Liver (tissue), 3 donors: ENCODE data around the gene TPH1.

Experiments used
- FOXA1 ChIP-seq: IDR thresholded peaks from 2 replicates; pipeline ENCODE4 v1.6.1; 2016; ENCODE audit warnings: antibody characterized with exemption
- GABPA ChIP-seq, 2 donors: IDR thresholded peaks in 1 of 2; conservative IDR thresholded peaks in 1 of 2; 2 replicates each; pipeline ENCODE4 v1.6.1; 2016; ENCODE audit warnings: antibody characterized with exemption in 2 of 2, mild to moderate bottlenecking in 1 of 2, moderate library complexity in 1 of 2
- JUND ChIP-seq, 2 donors: IDR thresholded peaks; 2 replicates each; pipeline ENCODE4 v1.6.1; 2016; ENCODE audit warnings: antibody characterized with exemption in 2 of 2
- RAD21 ChIP-seq, 2 donors: IDR thresholded peaks; 2 replicates each; pipeline ENCODE4 v1.6.1; 2016; ENCODE audit warnings: antibody characterized with exemption in 2 of 2, mild to moderate bottlenecking in 2 of 2
- YY1 ChIP-seq: IDR thresholded peaks from 2 replicates; pipeline ENCODE4 v1.6.1; 2016; ENCODE audit warnings: antibody characterized with exemption, mild to moderate bottlenecking
- TF ChIP-seq, protein P1 (sequence below): fragments of 150-350 bp; IDR thresholded peaks from 2 replicates; pipeline ENCODE4 v1.5.1; 2017; ENCODE audit warnings: improper control_type of control experiment, low read depth, low read length; ENCODE audit not compliant: missing input control
- TF ChIP-seq, protein P2 (sequence below): IDR thresholded peaks from 2 replicates; pipeline ENCODE4 v1.6.1; 2016; ENCODE audit warnings: antibody characterized with exemption
- TF ChIP-seq, protein P3 (sequence below): IDR thresholded peaks from 2 replicates; pipeline ENCODE4 v1.6.1; 2016; ENCODE audit warnings: antibody characterized with exemption, mild to moderate bottlenecking
- donor health status: healthy.
- donor health status: healthy.

DNA sequence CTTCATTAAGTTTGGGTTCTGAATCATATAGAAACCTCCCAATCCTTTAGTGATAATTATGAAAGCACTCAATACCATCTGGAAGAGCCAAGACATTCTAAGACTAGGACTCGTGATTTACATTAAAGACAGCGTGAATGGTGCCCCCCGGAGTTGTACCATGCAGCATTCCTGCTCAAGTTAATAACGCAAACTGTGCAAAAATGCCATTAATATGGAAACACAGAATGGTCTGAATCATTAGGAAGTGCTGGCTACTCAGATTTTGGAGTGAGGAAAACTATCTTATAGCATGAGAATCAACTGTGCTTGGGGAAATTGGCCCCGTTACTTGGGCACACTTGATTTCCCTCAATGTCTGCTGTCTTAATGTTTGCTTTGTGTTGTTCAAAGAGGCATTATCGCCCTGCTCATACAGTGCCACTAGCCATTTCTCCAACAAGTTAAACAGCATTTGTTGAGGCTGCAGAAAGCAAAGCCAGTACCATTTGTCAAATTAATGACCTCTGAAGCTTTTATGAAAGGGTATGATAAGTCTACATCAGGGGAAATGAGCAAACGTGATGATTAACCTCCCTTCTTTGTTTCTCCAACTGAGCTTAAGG, 18.5 kb upstream of the TPH1 start:
- TF ChIP-seq FOXA1 (no peak), RAD21 (IDR thresholded peaks at IDR 0.05) (no peak), GABPA (IDR thresholded peaks at IDR 0.05 in 1 of 2, conservative IDR thresholded peaks at IDR 0.05 in 1 of 2) (no peak), JUND (IDR thresholded peaks at IDR 0.05) (no peak), YY1 (no peak)
- TF ChIP-seq, protein P1, sequence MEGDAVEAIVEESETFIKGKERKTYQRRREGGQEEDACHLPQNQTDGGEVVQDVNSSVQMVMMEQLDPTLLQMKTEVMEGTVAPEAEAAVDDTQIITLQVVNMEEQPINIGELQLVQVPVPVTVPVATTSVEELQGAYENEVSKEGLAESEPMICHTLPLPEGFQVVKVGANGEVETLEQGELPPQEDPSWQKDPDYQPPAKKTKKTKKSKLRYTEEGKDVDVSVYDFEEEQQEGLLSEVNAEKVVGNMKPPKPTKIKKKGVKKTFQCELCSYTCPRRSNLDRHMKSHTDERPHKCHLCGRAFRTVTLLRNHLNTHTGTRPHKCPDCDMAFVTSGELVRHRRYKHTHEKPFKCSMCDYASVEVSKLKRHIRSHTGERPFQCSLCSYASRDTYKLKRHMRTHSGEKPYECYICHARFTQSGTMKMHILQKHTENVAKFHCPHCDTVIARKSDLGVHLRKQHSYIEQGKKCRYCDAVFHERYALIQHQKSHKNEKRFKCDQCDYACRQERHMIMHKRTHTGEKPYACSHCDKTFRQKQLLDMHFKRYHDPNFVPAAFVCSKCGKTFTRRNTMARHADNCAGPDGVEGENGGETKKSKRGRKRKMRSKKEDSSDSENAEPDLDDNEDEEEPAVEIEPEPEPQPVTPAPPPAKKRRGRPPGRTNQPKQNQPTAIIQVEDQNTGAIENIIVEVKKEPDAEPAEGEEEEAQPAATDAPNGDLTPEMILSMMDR: no peak
- TF ChIP-seq, protein P2, sequence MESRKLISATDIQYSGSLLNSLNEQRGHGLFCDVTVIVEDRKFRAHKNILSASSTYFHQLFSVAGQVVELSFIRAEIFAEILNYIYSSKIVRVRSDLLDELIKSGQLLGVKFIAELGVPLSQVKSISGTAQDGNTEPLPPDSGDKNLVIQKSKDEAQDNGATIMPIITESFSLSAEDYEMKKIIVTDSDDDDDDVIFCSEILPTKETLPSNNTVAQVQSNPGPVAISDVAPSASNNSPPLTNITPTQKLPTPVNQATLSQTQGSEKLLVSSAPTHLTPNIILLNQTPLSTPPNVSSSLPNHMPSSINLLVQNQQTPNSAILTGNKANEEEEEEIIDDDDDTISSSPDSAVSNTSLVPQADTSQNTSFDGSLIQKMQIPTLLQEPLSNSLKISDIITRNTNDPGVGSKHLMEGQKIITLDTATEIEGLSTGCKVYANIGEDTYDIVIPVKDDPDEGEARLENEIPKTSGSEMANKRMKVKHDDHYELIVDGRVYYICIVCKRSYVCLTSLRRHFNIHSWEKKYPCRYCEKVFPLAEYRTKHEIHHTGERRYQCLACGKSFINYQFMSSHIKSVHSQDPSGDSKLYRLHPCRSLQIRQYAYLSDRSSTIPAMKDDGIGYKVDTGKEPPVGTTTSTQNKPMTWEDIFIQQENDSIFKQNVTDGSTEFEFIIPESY: peak; percentile 13
- TF ChIP-seq, protein P3, sequence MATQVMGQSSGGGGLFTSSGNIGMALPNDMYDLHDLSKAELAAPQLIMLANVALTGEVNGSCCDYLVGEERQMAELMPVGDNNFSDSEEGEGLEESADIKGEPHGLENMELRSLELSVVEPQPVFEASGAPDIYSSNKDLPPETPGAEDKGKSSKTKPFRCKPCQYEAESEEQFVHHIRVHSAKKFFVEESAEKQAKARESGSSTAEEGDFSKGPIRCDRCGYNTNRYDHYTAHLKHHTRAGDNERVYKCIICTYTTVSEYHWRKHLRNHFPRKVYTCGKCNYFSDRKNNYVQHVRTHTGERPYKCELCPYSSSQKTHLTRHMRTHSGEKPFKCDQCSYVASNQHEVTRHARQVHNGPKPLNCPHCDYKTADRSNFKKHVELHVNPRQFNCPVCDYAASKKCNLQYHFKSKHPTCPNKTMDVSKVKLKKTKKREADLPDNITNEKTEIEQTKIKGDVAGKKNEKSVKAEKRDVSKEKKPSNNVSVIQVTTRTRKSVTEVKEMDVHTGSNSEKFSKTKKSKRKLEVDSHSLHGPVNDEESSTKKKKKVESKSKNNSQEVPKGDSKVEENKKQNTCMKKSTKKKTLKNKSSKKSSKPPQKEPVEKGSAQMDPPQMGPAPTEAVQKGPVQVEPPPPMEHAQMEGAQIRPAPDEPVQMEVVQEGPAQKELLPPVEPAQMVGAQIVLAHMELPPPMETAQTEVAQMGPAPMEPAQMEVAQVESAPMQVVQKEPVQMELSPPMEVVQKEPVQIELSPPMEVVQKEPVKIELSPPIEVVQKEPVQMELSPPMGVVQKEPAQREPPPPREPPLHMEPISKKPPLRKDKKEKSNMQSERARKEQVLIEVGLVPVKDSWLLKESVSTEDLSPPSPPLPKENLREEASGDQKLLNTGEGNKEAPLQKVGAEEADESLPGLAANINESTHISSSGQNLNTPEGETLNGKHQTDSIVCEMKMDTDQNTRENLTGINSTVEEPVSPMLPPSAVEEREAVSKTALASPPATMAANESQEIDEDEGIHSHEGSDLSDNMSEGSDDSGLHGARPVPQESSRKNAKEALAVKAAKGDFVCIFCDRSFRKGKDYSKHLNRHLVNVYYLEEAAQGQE: no peak
